Panc1 (cell line): Measurements from ENCODE around the gene KCNIP3. TPM values are rescaled to one million over a fixed set of nuclear protein-coding genes. Genes with fewer than 3 reads are reported as not detected.
A peak's percentile ranks its signal among the peaks of the same experiment; 100 is the strongest.

Experiments used
- ATAC-seq: fragments of 200-7000 bp; cut with Tn5 transposase; 2 replicates; pipeline ENCODE4 v1.9.1; 2020; ENCODE audit warnings: mild to moderate bottlenecking, moderate library complexity
- BruUV-seq: library from RNA; stranded (reverse); fragments of 400-500 nt; replicated peaks from 2 replicates; lab custom pipeline; 2021; lab: Mats Ljungman, UMichigan
- CTCF ChIA-PET: fragments of 300-600 bp; sonication (Branson Sonifier 250); formaldehyde crosslinking; loops from one replicate; lab custom pipeline; 2022; ENCODE audit warnings: antibody characterized with exemption; lab: Charles Lee
- POLR2A ChIA-PET: fragments of 300-600 bp; sonication (Branson Sonifier 250); formaldehyde crosslinking; loops from one replicate; lab custom pipeline; 2022; ENCODE audit warnings: antibody characterized with exemption; lab: Charles Lee
- DNase-seq: peaks from one replicate; pipeline ENCODE4 v3.0.0-alpha.2; 2010; ENCODE audit warnings: low read depth, low spot score
- H3K27ac ChIP-seq: 2 replicates; pipeline ENCODE4 v1.5.1; 2011; ENCODE audit warnings: mild to moderate bottlenecking, low read length, inconsistent platforms
- H3K27me3 ChIP-seq: fragments of 200-500 bp; sonication (Bioruptor generic); 2 replicates; pipeline ENCODE4 v1.6.0; 2014; ENCODE audit warnings: low read length, inconsistent platforms; ENCODE audit not compliant: control insufficient read depth, insufficient read depth
- H3K36me3 ChIP-seq: fragments of 200-500 bp; sonication (Bioruptor generic); 2 replicates; pipeline ENCODE4 v1.5.1; 2014; ENCODE audit warnings: inconsistent platforms, mild to moderate bottlenecking, low read length, moderate library complexity; ENCODE audit not compliant: control insufficient read depth, insufficient read depth
- H3K4me1 ChIP-seq: 2 replicates; pipeline ENCODE4 v1.5.1; 2011; ENCODE audit warnings: inconsistent platforms, mild to moderate bottlenecking, low read length, moderate library complexity; ENCODE audit not compliant: control insufficient read depth, insufficient read depth
- H3K4me3 ChIP-seq, 2 experiments: 2 replicates each; pipeline ENCODE4 v1.5.1; 2011 to 2012; ENCODE audit warnings: low read depth in 2 of 2, low read length in 2 of 2, mild to moderate bottlenecking in 2 of 2, inconsistent platforms in 1 of 2, moderate library complexity in 1 of 2
- H3K9me3 ChIP-seq: fragments of 200-500 bp; sonication (Bioruptor generic); 2 replicates; pipeline ENCODE4 v1.5.1; 2014; ENCODE audit warnings: low read depth, mild to moderate bottlenecking, inconsistent platforms, low read length, moderate library complexity; ENCODE audit not compliant: control insufficient read depth, insufficient read depth
- POLR2AphosphoS5 ChIP-seq: IDR thresholded peaks from 2 replicates; pipeline ENCODE4 v1.6.1; 2012; ENCODE audit warnings: mild to moderate bottlenecking, low read depth, low read length, moderate library complexity
- REST ChIP-seq, 2 experiments: IDR thresholded peaks; 2 replicates each; pipeline ENCODE4 v1.6.1; 2011 to 2012; ENCODE audit warnings: low read depth in 2 of 2, control low read depth in 1 of 2, low read length in 1 of 2, mild to moderate bottlenecking in 1 of 2, moderate library complexity in 1 of 2; ENCODE audit not compliant: insufficient read depth in 1 of 2
- SIN3A ChIP-seq: IDR thresholded peaks from 2 replicates; pipeline ENCODE4 v1.6.1; 2012; ENCODE audit warnings: low read depth, mild to moderate bottlenecking, low read length, moderate library complexity, borderline replicate concordance; ENCODE audit not compliant: insufficient read depth
- TCF7L2 ChIP-seq: IDR thresholded peaks from 2 replicates; pipeline ENCODE4 v1.6.1; 2011; ENCODE audit warnings: mild to moderate bottlenecking, low read depth, low read length, inconsistent platforms
- in situ Hi-C: cut with HindIII; loops from 2 replicates; pipeline ENCODE4 v1.10.0; 2016; ENCODE audit warnings: low sequenced_read_pairs, low pct_unique_long_range_greater_than_20kb
- intact Hi-C: fragments of 100-400 bp; cut with micrococcal nuclease; formaldehyde crosslinking; loops from one replicate; pipeline ENCODE4 v1.10.0; 2022; ENCODE audit not compliant: unreplicated experiment
- total RNA-seq: library from RNA; stranded (reverse); gene quantifications from one replicate; pipeline ENCODE4 v1.2.1, GENCODE V29; 2021; ENCODE audit not compliant: unreplicated experiment
- TF ChIP-seq, protein P1 (sequence below): fragments of 450-650 bp; IDR thresholded peaks from 2 replicates; pipeline ENCODE4 v1.5.1; 2017; ENCODE audit warnings: mild to moderate bottlenecking

The KCNIP3 gene
- total RNA-seq, 1 experiment from 2014 or later, result 17.5 TPM

GRCh38 chr2:95392320-95392719 lies 95.2 kb downstream of the KCNIP3 start:
- intact Hi-C loops, result no loop called here
- no peaks in the 10 kb centered on the region for H3K4me1 ChIP-seq
- BruUV-seq, result no TSS peak
- in situ Hi-C loops, result no loop called here
- H3K36me3 ChIP-seq, result no peaks in the 10 kb centered on the region
- DNase-seq (no peak), ATAC-seq (no peak)
- no peak for TF ChIP-seq REST (IDR thresholded peaks at IDR 0.05; ENCODE audit: insufficient read depth in 1 of 2, low read depth in 2 of 2, low read length in 1 of 2)
- no peak for TF ChIP-seq SIN3A
- no peak for TF ChIP-seq POLR2AphosphoS5
- POLR2A ChIA-PET, result no interaction called here
- no peaks in the 10 kb centered on the region for H3K27me3 ChIP-seq
- H3K9me3 ChIP-seq, result no peaks in the 10 kb centered on the region
- no peak overlapping the region for H3K4me3 ChIP-seq
- CTCF ChIA-PET, result no interaction called here
- no peak overlapping the region for H3K27ac ChIP-seq

- POLR2A ChIA-PET, result interaction anchor here (0.6 kb wide), 1 partner anchor 22 kb away, joined by 3 read pairs; no protein-coding TSS in a partner anchor
- H3K36me3 ChIP-seq, result no peaks in the 10 kb centered on the region
- DNase-seq, result no peak
- no peaks in the 10 kb centered on the region for H3K27me3 ChIP-seq
- in situ Hi-C loops (no loop called here), intact Hi-C loops (no loop called here)
- BruUV-seq, result no TSS peak
- H3K27ac ChIP-seq, result no peak overlapping the region
- TF ChIP-seq, protein P1, sequence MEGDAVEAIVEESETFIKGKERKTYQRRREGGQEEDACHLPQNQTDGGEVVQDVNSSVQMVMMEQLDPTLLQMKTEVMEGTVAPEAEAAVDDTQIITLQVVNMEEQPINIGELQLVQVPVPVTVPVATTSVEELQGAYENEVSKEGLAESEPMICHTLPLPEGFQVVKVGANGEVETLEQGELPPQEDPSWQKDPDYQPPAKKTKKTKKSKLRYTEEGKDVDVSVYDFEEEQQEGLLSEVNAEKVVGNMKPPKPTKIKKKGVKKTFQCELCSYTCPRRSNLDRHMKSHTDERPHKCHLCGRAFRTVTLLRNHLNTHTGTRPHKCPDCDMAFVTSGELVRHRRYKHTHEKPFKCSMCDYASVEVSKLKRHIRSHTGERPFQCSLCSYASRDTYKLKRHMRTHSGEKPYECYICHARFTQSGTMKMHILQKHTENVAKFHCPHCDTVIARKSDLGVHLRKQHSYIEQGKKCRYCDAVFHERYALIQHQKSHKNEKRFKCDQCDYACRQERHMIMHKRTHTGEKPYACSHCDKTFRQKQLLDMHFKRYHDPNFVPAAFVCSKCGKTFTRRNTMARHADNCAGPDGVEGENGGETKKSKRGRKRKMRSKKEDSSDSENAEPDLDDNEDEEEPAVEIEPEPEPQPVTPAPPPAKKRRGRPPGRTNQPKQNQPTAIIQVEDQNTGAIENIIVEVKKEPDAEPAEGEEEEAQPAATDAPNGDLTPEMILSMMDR, result peak; percentile 25; the same call in 1 of the 2 replicates
- TF ChIP-seq POLR2AphosphoS5 (no peak), REST (IDR thresholded peaks at IDR 0.05; ENCODE audit: insufficient read depth in 1 of 2, low read depth in 2 of 2, low read length in 1 of 2) (no peak), TCF7L2 (no peak), SIN3A (no peak)
- H3K4me1 ChIP-seq, result no peaks in the 10 kb centered on the region
- CTCF ChIA-PET, result no interaction called here
- no peak overlapping the region for H3K4me3 ChIP-seq
- H3K9me3 ChIP-seq, result no peaks in the 10 kb centered on the region
- ATAC-seq, result no peak
These were observed 95.7 kb downstream of the KCNIP3 start for GRCh38 chr2:95392730-95393455.
